HL-60/S4 treated with phorbol 12-myristate 13-acetate at 8.2 ng/mL for 4 days and 3 days (cell line): ENCODE data around the gene LYPD6.

ENCODE experiments used
- in situ Hi-C: fragments of 300-500 bp; cut with MboI; formaldehyde crosslinking; loops from 2 replicates; pipeline ENCODE4 v1.15.0; 2022; ENCODE audit warnings: low sequenced_read_pairs

The LYPD6 gene, protein sequence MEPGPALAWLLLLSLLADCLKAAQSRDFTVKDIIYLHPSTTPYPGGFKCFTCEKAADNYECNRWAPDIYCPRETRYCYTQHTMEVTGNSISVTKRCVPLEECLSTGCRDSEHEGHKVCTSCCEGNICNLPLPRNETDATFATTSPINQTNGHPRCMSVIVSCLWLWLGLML

GRCh38 chr2:149330127-149331022 is at the start of gene LYPD6:
Gene LYPD6, plus strand, starts transcription at chr2:149330587. Its CDS starts 107,122 bp downstream, at chr2:149437709.
- in situ Hi-C loops = no loop called here

GRCh38 chr2:149281441-149281840 is 48.9 kb upstream of the LYPD6 start:
- in situ Hi-C loops = no loop called here

- in situ Hi-C loops = no loop called here
These were observed 39.7 kb upstream of the LYPD6 start for GRCh38 chr2:149290662-149291061.

DNA sequence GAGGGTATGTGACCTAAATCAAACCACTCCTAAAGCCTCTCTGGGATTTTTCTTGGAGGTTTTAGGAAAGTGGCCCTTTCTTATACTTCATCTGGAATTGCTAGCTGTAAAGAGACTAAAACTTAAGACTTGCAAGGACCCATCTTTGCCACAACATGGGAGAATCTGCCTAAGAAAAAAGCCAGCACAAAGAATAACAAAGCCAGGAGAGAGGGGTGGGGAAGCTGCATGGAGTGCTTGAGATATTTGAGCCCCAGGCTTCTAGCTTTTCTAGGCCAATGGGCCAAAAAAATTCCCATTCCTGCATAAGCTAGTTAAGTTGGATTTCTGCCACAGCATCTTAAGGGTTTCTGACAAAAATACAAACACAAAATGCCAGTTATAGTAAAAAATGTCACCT is 38.5 kb upstream of the LYPD6 start:
- in situ Hi-C loops = no loop called here

GRCh38 chr2:149296031-149296430 is 34.4 kb upstream of the LYPD6 start:
- in situ Hi-C loops = no loop called here

GRCh38 chr2:149307014-149307413 is 23.4 kb upstream of the LYPD6 start:
- in situ Hi-C loops = loop anchor here (25.0 kb wide), 1 partner anchor 295 kb away; no protein-coding TSS in a partner anchor

DNA sequence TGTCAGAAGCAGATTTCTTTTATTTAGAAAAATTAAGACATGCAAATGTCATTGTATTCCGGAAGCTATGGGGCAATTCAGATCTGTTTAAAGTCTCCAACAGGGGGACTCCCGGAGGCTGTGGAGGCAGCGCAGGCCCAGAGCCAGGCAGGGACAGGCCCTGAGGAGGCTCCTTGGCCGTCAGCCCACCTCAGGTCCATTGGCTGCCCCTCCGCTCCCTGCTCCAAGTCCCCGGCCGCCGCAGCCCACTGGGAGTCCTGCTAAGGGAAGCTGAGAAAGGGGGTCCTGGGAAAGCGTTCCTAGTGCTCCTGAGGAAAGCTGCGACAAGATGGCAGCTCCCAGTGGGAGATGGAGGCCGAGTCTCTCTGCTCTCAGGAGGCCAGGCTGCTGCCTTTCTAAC is 20.0 kb upstream of the LYPD6 start:
- in situ Hi-C loops = loop anchor here (25.0 kb wide), 1 partner anchor 298 kb away; no protein-coding TSS in a partner anchor

GRCh38 chr2:149312039-149312438 is 18.3 kb upstream of the LYPD6 start:
- in situ Hi-C loops = loop anchor here (25.0 kb wide), 1 partner anchor 300 kb away; no protein-coding TSS in a partner anchor

DNA sequence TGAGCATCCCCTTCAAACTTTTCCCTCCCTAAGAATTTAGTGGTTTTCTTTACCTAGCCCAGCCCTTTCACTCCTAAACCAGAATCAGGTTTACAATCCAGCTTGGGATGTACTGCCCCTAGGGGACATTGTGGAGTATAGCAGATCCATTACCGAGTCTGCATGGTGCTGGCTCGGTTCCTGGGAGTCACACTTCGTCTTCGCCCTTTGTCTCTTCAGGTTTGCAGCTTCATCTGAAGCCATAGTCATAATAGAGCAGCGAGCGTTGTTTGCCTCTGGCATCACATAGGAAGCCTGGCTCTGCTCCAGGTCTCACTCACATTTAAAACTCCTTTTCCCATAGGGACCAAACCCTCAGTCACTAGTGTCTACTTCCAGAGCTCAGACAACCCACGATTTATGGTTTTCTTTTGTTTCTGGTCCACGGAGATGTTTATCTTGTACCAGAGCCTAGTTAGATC is 16.8 kb upstream of the LYPD6 start:
- in situ Hi-C loops = loop anchor here (25.0 kb wide), 1 partner anchor 301 kb away; no protein-coding TSS in a partner anchor

- in situ Hi-C loops = loop anchor here (25.0 kb wide), 1 partner anchor 302 kb away; no protein-coding TSS in a partner anchor
These were observed 15.7 kb upstream of the LYPD6 start for GRCh38 chr2:149314687-149315086.

DNA sequence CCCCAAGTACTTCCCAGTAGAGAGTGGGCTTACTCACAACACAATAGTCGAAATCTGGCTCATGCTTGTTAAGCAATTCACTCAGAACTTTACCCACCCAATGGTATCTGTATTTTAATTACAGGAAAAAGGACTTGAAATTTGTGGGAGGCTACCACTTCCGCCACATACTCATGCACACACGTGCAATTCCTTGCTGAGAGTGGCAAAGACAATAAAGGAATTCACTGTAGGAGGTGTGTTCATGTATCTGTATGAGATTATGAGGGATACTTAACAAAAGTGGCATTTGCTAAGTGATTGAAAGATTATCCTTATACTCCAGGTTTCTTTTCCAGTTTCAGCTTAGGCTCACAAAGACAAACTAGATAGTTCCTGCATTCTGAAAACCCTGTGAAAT is 14.9 kb upstream of the LYPD6 start:
- in situ Hi-C loops = loop anchor here (25.0 kb wide), 1 partner anchor 303 kb away; no protein-coding TSS in a partner anchor

GRCh38 chr2:149318566-149318965 is 11.8 kb upstream of the LYPD6 start:
- in situ Hi-C loops = loop anchor here (25.0 kb wide), 1 partner anchor 306 kb away; no protein-coding TSS in a partner anchor

- in situ Hi-C loops = loop anchor here (25.0 kb wide), 1 partner anchor 308 kb away; no protein-coding TSS in a partner anchor
These were observed 10.0 kb upstream of the LYPD6 start for GRCh38 chr2:149320362-149320761.

DNA sequence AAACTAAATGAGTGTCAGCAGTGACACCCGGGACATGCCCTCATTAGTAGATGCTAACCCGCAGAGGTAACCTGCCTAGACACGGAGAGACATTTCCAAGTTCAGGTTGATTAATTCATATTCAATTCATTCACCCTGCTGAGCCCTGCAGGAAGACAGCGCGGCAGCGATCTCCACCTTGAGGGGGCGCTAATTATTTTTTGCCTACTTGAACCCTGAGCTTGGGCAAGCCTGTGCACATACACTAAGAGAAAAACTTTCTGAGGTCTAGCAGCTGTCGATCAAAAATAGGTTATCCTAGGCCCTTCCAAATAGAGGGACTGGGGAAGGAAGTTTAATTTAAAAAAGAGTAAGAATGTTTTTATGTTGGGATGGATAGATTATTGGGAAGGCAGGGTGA is 1.3 kb upstream of the LYPD6 start:
- in situ Hi-C loops = no loop called here

GRCh38 chr2:149329489-149330126 is 779 bp upstream of the LYPD6 start:
- in situ Hi-C loops = no loop called here

- in situ Hi-C loops = no loop called here
These were observed 625 bp downstream of the LYPD6 start for GRCh38 chr2:149331023-149331400.

DNA sequence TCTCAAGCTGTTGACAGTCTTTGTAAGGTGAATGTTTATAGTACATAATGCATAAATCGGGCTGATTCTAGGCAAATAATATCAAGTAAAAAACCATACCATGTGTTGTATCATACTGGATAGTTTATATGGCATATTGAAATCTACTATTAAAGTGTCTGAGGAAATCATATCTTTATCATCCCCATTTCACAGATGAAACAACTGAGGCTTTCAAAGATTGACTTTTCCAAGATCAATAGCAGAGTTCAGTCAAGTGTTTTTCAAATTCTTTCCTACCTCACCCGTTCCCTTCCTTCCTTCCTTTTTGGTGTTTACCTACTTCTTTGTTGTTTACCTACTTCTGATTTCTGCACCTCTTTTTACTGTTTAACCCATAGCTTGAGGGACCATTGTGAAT is 2.0 kb downstream of the LYPD6 start:
- in situ Hi-C loops = no loop called here

DNA sequence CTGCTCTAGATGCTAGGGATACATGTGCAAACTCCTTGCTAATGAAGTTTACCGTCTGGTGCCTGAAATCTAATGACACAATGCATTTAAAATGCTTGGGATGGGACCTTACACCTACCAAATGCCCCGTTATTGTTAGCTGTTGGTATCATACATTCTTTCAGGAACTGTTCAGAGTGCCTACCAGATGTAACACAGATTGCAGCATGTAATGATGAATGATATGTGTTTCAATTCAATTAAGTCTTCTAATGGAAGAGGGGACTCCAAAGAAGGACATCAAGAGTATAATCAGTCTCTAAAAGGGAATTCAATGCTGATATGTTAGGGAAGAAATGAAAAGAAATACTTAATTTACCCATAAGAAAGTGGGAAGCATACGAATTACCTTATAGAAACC is 3.2 kb downstream of the LYPD6 start:
- in situ Hi-C loops = no loop called here

GRCh38 chr2:149334156-149334555 is 3.8 kb downstream of the LYPD6 start:
- in situ Hi-C loops = no loop called here

DNA sequence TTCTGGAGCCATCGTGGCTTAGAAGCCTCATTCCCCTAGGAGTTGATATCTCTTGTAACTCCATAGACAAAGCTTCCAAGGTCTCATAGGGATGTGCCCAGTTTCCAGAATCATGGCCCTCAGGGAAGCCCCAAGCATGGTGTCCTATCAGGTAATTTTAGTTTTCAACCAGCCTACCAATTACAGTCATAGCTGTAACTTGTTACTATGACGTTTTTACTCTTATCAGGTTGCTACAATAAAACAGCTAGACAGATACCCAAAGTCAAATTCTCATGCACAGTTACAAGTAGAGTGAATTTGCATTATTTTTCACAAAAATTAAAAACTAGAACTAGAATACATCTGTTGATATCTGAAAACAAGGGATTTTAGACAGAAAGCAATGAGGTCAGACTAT is 8.9 kb downstream of the LYPD6 start:
- in situ Hi-C loops = no loop called here

- in situ Hi-C loops = no loop called here
These were observed 12.1 kb downstream of the LYPD6 start for GRCh38 chr2:149342509-149342908.
